GM19043 (cell line): ENCODE measurements around the gene TPO.
"Not testable (repeated sequence)": the region's sequence is repeated elsewhere in the genome, so short reads cannot be mapped to it uniquely, and the experiment has no call there.

Experiments used
- ATAC-seq: cut with Tn5 transposase; IDR thresholded peaks from one replicate; pipeline ENCODE4 v1.9.1; 2021; ENCODE audit warnings: low read depth; ENCODE audit not compliant: unreplicated experiment

TPO gene

GRCh38 chr2:1498176-1498575 is 84.9 kb downstream of the TPO start:
- no peak for ATAC-seq

GRCh38 chr2:1499033-1499795 is 86.0 kb downstream of the TPO start:
- ATAC-seq: no peak

- no peak for ATAC-seq
These were observed 88.0 kb downstream of the TPO start for GRCh38 chr2:1501038-1501851.

GRCh38 chr2:1501991-1502390 is 88.7 kb downstream of the TPO start:
- ATAC-seq: no peak

- ATAC-seq: no peak
These were observed 89.6 kb downstream of the TPO start for GRCh38 chr2:1502891-1503304.

- no peak for ATAC-seq
These were observed 90.4 kb downstream of the TPO start for GRCh38 chr2:1503471-1504310.

- no peak for ATAC-seq
These were observed 91.1 kb downstream of the TPO start for GRCh38 chr2:1504311-1504750.

- ATAC-seq: no peak
These were observed 91.8 kb downstream of the TPO start for GRCh38 chr2:1505031-1505441.

GRCh38 chr2:1509271-1510065 is 96.2 kb downstream of the TPO start:
- ATAC-seq: no peak

GRCh38 chr2:1510176-1510575 is 96.9 kb downstream of the TPO start:
- ATAC-seq: no peak

GRCh38 chr2:1511455-1511854 is 98.2 kb downstream of the TPO start:
- no peak for ATAC-seq

GRCh38 chr2:1512321-1513289 is 99.3 kb downstream of the TPO start:
- no peak for ATAC-seq

- no peak for ATAC-seq
These were observed 101.3 kb downstream of the TPO start for GRCh38 chr2:1514391-1515072.

GRCh38 chr2:1515073-1515430 is 101.8 kb downstream of the TPO start:
- no peak for ATAC-seq

- no peak for ATAC-seq
These were observed 102.9 kb downstream of the TPO start for GRCh38 chr2:1515986-1516797.

- ATAC-seq: no peak
These were observed 103.5 kb downstream of the TPO start for GRCh38 chr2:1516798-1517060.

- ATAC-seq: not testable (repeated sequence)
These were observed 104.0 kb downstream of the TPO start for GRCh38 chr2:1517291-1517690.

- ATAC-seq: no peak
These were observed 104.5 kb downstream of the TPO start for GRCh38 chr2:1517786-1518185.
